ENCODE results near the gene EMX1.

The EMX1 gene

DNA sequence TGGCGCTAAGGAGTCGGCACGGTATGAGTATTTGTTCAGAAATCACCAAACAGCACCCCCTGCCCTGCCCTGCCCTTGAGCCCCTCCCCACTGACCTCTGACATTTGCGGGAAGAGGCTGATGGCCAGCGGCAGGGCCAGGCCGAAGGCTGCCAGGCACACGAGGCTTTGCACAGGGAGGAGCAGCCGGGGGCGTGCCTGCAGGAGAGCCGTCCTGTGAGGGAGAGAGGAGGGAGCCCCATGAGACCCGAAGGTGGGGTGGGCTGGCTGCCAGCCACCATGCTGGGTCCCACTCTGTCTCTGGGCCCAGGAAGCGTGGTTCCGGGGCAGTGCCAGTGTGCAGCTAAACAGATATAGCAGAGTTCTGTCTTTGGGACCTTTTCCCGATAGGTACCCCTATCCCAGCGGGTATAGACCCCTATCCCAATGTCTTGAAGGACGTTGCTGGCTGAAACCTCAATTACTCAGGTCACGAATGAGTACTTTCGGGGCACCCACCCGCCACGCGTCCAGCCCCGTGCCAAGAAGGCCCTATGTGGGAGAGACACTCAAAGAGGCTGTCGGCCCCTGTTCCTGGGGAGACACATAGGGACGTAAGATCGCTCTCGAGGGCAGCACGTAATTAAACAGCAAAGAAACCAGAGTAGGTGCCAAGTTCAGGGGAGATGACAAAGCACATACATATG, 43.9 kb downstream of the EMX1 start:
- DNase-seq = no peak

DNA sequence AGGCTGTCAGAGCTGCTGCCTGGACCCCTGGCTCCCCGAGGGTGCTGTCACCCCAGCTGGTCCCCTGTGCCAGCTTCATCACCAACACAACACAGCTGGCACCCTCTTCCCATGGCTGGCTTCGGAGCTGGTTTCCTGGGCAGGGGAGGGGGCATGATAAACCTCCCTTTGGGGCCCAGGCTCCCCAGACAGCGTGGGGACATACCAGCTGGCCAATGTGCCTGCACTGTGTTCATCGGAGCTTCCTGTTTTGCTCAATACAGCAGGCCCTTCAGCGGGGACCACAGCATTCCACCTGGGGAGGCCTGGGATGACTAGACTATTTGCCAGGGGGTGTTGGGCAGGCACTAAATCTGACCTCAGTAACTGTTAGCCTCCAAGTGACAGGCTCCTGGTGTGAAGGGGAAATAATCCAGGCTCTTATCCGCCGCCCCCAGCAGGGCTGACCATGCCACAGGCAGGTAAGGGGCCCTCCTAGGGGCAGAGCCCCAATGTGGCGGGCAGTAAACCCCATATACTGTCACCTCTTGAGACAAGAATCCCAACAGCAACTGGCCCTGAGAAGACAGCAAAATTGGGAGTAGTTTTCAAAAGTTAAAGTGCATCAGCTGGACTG, 44.6 kb downstream of the EMX1 start:
- DNase-seq = no peak

DNA sequence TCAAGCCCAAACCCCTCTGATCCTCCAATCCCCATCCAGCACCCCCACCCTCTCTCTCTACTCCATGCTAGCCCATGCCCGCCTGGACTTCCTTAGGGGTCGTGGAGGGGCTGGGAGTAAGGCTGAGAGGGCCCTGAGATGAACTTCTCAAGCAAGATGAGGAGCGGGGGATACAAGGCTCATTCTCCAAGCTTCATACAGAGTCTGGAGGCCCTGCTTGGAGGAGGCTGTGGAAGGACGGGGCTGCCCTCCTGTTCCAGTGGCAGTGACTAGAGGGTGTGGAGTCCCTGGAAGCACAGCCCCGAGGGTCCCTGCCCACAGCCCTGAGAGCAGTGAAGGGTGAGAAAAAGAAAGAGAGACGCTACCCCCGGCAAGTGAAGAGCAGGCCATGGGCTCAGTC, 45.6 kb downstream of the EMX1 start:
- no peak for DNase-seq

DNA sequence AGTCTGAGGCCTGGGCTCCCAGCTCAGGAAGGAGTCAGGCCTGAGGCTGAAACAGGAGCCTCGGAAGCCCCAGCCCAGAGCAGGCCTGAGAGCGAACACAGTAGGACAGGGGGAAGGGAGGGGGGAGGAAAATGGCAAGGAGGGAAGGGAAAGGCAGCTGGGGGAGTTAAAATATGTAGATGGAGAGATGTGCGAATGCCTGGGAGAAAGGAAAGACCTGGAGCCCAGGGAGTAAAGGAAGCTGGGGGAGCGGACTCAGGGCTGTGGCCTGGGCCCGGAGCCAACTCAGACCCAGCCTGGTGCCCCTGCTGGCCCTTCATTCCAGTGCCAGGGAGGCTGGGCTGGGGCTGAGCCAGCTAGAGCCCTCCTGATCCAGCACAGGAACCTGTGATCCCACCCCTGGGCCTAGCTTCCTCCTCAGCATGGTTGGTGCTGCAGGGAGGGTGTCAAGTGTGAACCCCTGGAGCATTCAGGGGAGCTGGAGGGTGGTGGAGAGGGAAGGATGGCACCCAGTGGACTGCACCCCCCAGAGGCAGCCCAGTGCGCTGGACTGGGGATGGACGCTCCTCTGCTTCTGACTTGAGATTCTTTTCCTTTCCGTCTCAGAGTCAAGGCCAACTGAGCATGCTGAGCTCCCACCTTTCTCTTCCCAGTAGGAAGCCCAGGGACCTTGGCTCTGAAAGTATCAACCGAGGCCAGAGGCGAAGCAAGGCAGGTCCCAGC, 46.3 kb downstream of the EMX1 start:
- DNase-seq = no peak

DNA sequence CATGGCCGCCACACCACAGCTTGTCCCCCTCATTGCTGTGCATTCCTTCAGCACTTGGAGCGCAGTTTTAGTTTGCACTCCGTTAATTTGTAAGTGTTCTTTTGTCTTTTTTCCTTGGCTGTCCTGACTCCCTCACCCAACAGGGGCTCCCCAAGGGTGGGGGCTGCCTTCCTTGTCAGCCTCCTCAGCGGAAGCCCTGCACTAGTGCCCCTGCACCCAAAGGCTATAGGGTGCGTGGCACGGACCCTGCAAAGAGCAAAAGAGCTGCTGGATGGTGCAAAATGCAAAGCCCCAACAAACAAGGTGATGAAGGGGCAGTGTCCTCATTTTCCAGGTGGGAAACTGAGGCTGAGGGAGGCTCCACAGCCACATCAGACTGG, 46.8 kb downstream of the EMX1 start:
- no peak for DNase-seq

DNA sequence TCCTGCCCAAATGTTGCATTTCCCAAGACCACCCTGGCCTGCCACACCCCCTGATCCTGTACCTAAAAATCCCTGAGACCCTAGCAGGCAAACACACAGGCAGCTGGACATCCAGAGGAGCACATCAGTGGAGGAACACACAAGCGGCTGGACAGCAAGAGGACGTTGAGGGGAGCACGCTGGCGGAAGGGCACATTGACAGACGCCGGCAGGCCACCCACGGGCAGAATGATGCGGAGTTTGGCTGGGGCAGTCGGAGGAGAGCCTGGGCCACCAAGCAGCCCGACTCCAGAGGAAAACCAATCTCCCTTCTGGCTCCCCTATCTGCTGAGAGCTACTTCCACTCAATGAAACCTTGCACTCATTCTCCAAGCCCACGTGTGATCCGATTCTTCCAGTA, 47.7 kb downstream of the EMX1 start:
- DNase-seq = no peak

DNA sequence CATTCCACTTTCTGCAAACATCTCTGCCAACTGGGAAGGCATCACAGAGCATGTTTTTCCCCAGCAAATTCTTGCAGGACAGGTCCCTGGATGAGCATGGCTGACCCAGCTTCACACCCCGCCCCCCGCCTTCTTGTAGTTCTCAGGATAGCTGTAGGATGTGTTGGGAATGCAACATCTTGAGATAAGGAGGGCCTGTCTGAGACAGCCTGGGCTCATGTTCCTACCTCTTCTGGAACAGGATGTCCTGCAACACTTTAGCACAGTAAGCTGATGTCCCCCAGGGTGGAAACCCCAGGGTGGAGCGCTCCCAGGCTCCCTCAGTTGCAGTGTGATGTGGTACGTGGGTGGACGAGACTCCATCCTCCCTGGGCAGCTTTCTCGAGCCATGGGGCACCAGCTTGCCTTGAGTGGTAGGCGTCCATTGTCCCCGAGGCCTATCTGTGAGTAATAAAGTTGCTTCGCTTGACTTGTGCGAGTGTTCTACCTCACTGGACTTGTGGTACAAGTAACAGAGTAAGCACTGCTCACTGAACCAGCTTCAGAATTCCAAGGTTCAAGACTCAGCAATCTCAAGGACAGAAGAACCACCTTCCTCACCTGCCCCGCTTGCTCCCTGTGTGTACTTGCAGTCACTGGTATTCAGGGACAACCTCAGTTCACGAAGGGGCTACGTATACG, 48.6 kb downstream of the EMX1 start:
- DNase-seq = no peak

DNA sequence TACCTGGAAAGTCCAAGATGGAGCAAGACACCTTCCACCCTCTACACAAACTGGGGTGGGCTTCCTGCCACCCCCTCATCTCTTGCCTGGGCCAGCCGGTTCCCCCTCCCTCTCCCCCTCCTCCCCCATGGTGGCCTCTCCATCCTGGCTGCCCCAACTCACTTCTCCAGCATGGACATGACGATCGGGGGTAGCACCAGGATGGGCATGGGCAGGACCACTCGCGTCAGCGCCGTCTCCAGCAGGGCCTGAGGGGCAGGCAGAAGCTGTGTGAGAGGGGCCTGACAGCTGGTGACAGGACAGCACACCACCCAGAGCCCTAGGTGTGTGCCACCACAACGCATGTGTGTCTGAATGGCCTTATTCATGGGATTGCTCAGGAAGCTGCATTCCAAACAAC, 51.0 kb downstream of the EMX1 start:
- DNase-seq = no peak

DNA sequence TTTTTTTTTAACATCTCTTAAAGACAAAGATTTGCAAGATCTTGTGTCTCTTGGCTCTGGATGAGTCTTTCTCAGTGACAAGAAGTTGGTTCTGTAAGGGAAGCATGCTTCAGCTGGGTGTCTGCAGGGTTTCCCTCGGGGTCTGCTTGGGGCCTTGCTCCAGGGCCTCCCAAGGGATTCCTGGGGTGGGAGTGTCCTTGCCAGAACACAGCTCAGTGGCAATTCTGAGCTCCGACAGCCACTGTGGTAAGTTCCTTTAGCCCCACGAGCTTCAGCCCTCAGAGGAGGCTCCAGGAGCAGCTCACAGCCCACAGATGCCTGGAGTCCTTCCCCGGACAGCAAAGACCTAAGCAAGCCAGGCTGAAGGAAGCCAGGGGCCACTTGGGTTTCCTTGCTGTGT, 52.4 kb downstream of the EMX1 start:
- no peak for DNase-seq

DNA sequence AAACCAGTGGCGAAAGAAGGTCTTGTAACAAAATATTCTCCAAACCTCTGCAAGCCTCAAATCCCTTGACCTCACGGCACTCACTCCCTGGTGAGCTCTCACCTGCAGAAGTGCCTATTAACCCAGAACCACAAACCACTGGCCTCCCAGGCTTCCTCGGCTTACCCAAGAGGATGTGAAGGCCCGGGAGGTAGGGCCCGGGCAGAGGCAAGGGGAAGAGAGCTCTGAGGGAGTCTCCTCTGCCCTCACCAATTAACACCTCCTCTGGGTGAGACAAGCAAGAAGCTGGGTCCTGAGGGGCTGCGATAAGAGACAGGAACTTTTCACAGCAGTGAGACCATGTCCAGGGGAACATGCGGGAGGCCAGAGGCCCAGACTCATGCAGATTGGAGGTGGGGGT, 53.7 kb downstream of the EMX1 start:
- no peak for DNase-seq

DNA sequence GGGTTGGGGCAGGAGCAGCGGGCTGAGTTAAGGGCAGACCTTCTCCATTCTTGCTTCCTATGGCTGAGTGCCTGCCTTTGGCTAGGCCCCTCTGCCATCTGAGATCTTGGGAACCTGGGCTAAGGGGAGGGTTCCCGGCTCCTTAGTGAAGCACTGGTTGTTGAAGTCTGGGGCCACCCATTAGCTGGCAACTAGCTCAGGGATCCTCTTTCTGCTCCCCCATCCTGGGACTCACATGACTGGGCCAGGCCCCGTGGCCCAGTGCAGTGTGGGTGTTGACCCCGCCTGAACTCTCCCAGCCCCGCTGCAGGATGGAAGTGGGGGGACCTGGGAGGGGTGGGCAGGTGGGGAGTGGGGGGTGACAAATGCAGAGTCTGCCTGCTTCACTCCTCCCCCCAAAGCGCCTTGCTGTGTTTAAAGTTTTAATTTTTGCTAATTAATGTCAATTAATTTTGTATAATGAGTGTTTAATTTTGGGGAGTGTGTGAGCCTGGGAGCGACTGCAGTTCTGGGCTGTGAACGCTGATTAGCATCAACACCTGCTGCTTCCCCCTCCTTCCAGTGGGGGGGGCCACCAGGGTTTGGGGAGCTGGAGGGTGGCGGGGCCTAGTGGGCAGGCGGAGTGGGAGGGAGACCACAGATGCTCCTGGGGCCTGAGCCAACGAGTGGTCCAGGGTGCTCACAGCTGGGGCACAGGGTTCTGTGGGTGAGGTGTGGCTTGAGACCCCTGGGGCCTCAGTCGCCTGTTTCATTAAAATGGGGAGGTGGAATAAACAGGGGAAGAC, 55.2 kb downstream of the EMX1 start:
- DNase-seq = no peak

DNA sequence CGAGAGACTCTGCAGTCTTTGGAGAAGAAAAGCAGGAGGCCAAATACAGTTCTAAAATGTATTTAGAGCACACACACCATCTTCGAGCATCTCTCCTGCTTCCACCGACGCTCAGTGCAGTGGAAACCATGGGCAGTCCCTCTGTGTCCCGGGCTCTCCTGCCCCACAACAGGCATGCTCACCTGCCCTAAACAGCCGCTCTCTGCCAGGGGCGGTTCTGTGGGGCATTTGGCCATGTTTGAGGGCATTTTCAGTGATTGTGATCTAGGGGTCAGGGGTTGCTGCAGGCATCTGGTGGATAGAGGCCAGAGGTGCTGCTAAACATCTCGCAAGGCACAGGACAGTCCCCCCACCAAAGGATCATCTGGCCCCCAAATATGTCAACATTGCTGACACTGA, 55.8 kb downstream of the EMX1 start:
- no peak for DNase-seq

DNA sequence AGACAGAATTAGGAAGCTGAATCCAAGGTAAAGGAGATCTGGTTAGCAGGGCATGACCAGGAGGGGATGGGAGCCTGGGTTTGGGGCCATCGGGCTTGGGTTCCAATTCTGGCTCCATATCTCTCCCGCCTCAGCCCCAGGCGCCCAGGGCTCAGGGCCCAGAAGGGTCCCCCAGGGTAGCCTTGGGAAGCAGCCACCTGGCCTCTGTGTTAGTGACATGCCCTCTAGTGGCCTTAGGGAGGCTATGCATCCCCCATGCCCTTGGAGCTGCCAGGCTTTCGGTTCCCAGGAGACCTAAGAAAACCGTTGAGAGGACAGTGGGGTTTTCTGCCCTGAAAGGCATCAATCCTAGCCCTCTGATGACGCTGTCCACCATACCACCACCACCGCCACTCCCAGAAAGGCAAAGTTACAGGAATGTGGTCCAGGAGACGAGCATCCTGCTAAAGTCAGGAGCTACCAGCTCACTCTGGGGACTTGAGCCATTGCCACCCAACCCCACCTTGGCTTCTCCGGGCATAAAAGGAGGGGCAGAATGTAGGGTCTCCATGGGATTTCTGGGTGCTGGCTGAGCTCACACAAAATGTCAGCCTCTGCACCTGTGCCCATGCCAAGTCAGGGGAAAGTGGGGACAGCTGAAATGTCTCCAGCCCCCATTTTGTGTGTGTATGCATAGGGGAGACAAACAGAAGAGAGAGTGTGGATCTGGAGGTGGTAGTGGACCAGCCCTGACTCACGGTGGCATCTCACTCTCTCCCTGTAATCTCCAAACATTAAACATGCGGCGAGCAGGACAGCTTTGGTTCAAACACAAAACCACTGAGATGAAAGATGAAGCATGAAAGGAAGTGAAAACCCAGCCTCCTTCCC, 56.5 kb downstream of the EMX1 start:
- DNase-seq = no peak

DNA sequence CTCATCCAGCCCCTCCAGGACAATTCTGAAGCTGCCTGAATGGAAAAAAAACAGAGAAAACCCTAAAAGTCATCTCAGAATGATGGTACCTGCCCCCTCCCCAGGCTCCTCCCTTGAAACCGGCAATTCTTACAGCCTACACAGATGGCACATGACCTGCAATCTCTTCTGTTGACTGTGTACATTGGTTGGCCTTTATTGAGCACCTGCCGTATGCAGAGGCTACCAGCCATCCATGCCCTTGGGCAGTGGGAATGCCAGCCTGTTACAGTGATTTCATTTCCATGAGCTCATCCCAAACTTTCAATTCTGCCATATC, 57.1 kb downstream of the EMX1 start:
- DNase-seq = no peak

DNA sequence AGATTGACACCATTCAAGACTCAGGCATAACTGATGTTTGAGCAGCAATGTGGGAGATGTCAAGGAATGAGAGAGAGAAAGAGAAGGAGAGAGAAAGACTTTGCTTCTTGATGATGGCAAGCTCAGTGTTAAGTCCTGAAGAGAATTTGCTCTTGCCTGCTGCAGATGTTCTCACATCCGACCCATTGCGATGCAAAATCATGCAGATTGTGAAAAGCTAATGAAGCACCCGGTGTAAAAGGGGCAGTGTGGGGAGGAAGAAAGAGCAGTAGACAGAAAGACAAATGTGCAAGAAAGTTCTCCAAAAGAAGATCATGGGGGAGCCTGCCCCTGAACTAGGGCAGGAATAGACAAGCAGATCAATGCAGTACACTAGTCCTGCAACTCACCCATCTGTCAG, 57.7 kb downstream of the EMX1 start:
- no peak for DNase-seq

DNA sequence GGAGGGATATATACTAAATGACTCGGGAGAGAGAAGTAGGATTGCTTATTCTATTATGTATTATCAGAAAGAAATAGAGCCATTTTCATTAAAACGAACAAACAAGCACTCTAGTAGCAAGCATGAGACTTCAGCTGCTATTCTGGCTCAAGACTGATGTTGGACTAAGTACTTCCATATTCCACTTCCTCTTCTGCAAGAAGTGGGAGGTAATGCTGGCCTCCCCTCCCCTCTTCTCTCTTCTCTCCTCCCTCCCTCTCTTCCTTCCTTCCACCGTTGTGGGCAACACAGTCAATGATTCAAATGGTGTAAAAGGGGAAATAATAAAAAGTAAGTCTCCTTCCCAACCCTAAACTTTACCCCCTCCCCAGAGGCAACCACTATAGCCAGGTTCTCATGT, 62.6 kb downstream of the EMX1 start:
- no peak for DNase-seq

DNA sequence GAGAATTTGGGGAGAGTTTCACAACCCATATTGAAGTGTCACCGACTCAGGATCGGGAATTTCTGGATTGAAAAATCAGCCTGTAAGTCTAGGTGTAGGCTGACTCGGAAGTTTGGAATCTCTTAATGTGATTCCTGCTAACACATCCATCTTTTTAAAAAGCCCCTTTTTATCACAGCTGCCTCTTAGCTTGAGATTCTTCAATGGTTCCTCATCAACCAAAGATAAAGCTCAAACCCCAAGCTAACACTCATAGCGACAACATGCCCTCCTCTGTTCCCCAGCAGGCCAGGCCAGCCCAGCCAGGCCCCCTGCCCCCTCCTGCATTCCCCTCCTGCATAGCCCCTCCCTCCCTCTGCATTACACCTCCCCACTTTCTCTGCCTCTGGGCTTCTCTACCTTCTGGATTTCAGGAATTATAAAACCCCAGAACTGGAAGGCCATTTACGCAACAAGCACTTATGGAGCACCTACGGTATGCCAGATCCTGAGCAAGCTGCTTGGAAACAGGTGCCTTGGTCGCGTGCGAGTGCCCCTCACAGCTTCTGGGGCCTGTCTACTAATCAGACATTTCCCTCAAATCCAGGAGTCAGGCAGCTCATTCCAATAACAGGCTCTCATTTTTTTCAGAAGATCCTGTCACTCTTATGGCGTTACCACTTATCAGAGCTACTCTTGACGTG, 63.4 kb downstream of the EMX1 start:
- DNase-seq = no peak

DNA sequence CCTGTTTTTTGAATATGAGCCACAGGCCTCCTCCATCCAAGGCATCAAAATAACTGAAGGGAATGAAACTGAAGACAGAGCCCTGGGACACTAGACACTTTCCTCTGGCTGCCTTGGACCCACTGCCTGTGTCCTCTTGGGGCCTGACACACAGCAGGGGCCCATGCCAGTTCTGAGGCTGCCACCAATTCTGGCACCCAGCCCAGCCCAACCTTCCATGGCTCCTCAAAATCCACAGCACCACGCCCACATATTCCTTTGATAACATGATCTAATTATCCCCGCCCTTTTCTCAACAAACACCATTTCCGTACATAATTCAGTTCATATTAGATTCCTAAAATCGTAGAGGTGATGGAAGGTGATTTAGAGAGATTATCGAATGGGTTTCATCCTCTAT, 64.2 kb downstream of the EMX1 start:
- DNase-seq = no peak

DNA sequence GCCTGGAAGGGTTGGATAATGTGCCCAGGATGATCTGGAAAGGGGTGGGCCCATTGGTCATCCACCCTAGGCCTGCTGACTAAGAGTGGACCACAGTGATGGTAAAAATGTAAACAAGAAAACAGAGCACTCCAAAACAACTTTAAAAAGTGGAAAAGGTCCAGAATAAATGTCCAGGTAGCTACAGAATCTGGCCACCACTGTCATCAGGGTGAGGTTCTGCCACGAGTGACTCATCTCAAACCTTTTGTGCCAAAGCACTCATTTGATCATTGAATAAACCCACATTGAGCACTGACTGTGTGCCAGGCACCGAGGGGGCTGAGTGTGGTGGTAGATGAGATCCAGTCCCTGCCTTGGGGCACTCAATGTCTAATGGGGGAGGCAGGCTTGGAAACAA, 64.9 kb downstream of the EMX1 start:
- DNase-seq = no peak

DNA sequence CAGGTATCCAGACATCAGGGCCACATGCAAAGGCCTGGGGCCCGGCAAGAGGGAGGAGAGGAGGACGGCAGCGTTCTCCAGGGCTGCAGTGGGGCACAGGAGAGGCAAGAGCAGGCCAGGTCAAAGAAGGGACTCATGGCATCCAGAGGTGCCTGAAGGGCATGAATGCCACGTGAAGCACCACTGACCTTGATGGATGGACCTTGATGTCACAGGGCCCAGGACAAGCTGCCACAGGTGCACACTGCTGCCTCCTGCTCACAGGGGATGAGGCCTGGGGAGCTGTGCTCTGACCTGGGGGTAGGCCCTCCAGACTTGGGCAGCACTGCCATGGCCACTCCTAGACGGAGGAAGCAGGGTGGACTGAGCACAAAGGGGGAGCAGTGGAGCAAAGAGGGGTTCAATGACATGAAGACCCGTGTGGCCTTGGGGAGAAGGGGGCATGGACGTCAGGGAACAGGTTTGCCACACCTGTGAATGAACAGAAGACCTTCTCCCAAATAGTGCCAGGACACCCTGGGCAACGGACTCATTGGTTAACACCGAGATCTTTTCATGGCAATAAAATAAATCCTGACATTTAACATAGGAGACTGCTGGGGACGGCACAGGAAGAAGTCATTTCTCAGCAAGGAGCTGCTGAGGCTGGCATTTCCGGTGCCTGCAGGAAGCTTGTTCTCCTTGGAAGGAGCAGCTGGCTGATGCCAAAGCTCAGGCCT, 65.6 kb downstream of the EMX1 start:
- DNase-seq = no peak

Data from T1000 (cell line).